Measurements from ENCODE around the gene RAPGEF4. TPM values are rescaled to one million over a fixed set of nuclear protein-coding genes. Genes with fewer than 3 reads are reported as not detected.

Gene RAPGEF4
- total and polyA plus RNA-seq, 9 of the 15 experiments (the other 6 are each of a cell fraction or from before 2014, with no cell fraction given): 0.04 to 0.33 (median 0.13) TPM; not detected in 6

DNA sequence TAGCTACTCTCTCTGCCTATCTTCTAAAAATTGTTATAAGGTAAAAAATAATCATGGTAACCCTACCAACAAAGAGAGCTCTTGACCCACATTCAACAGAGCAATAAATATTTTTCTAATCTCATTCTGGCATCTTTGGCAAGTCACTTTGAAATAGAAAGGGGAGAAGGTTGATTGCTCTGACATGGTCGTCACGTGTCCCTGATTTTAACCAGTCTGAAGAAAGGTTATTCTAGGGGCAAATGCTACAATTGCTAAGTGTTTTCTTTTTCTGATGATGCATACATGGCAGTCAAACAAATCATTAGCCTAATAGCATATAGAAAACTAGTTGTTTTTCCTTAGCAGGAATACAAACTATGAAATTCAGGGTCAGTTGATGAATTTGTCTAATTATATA is 186.7 kb downstream of the RAPGEF4 start:
- BruUV-seq (replicated peaks): no TSS peak
- Histone ChIP-seq H3K4me3 (no peak overlapping the region), H3K9me1 (ENCODE audit: control insufficient read depth, insufficient read depth, low read length) (no peaks in the 10 kb centered on the region), H3K27me3 (ENCODE audit: control insufficient read depth in 2 of 2, insufficient read depth in 2 of 2, low read length in 2 of 2) (peaks cover 8 to 13% of the 10 kb centered on the region in 2 experiments; a peak in 4 of 5 replicates), H3K79me2 (ENCODE audit: control insufficient read depth, insufficient read depth, low read length) (no peaks in the 10 kb centered on the region), H3K4me2 (ENCODE audit: insufficient read depth, low read length) (no peak overlapping the region), H3K36me3 (ENCODE audit: control insufficient read depth, insufficient read depth, low read length) (no peaks in the 10 kb centered on the region), H3K4me1 (replicated peaks in 1 of 2; ENCODE audit: control insufficient read depth in 2 of 2, insufficient read depth in 2 of 2, low read length in 2 of 2) (no peaks in the 10 kb centered on the region), H4K20me1 (replicated peaks; ENCODE audit: control insufficient read depth, insufficient read depth, low read length) (no peaks in the 10 kb centered on the region), H3K9ac (ENCODE audit: insufficient read depth in 1 of 2, low read depth in 2 of 2, low read length in 2 of 2) (no peak overlapping the region), H2AFZ (ENCODE audit: low read depth, low read length) (no peak overlapping the region), H3K27ac (ENCODE audit: extremely low read depth, low read depth, low read length) (no peak overlapping the region), H3K9me3 (replicated peaks; ENCODE audit: control insufficient read depth, insufficient read depth, low read depth, low read length) (no peaks in the 10 kb centered on the region)
- no peak for DNase-seq (ENCODE audit: extremely low read depth in 1 of 4, low spot score in 3 of 4)
- FAIRE-seq: no peak
- in situ Hi-C loops (cut with MboI): no loop called here
- POLR2A ChIA-PET: no interaction called here
- CTCF ChIA-PET (ENCODE audit: low intra/inter-chr PET ratio): no interaction called here
- ATAC-seq: no peak
- intact Hi-C loops (cut with micrococcal nuclease): no loop called here
- WGBS (ENCODE audit: insufficient coverage, low coverage, missing lambda C conversion rate): 0% methylated on average over 2 of the region's 2 CpGs
- TF ChIP-seq, protein P1, sequence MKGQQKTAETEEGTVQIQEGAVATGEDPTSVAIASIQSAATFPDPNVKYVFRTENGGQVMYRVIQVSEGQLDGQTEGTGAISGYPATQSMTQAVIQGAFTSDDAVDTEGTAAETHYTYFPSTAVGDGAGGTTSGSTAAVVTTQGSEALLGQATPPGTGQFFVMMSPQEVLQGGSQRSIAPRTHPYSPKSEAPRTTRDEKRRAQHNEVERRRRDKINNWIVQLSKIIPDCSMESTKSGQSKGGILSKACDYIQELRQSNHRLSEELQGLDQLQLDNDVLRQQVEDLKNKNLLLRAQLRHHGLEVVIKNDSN (CRISPR knock-in tag; IDR thresholded peaks at IDR 0.05): no peak
- TF ChIP-seq, protein P2, sequence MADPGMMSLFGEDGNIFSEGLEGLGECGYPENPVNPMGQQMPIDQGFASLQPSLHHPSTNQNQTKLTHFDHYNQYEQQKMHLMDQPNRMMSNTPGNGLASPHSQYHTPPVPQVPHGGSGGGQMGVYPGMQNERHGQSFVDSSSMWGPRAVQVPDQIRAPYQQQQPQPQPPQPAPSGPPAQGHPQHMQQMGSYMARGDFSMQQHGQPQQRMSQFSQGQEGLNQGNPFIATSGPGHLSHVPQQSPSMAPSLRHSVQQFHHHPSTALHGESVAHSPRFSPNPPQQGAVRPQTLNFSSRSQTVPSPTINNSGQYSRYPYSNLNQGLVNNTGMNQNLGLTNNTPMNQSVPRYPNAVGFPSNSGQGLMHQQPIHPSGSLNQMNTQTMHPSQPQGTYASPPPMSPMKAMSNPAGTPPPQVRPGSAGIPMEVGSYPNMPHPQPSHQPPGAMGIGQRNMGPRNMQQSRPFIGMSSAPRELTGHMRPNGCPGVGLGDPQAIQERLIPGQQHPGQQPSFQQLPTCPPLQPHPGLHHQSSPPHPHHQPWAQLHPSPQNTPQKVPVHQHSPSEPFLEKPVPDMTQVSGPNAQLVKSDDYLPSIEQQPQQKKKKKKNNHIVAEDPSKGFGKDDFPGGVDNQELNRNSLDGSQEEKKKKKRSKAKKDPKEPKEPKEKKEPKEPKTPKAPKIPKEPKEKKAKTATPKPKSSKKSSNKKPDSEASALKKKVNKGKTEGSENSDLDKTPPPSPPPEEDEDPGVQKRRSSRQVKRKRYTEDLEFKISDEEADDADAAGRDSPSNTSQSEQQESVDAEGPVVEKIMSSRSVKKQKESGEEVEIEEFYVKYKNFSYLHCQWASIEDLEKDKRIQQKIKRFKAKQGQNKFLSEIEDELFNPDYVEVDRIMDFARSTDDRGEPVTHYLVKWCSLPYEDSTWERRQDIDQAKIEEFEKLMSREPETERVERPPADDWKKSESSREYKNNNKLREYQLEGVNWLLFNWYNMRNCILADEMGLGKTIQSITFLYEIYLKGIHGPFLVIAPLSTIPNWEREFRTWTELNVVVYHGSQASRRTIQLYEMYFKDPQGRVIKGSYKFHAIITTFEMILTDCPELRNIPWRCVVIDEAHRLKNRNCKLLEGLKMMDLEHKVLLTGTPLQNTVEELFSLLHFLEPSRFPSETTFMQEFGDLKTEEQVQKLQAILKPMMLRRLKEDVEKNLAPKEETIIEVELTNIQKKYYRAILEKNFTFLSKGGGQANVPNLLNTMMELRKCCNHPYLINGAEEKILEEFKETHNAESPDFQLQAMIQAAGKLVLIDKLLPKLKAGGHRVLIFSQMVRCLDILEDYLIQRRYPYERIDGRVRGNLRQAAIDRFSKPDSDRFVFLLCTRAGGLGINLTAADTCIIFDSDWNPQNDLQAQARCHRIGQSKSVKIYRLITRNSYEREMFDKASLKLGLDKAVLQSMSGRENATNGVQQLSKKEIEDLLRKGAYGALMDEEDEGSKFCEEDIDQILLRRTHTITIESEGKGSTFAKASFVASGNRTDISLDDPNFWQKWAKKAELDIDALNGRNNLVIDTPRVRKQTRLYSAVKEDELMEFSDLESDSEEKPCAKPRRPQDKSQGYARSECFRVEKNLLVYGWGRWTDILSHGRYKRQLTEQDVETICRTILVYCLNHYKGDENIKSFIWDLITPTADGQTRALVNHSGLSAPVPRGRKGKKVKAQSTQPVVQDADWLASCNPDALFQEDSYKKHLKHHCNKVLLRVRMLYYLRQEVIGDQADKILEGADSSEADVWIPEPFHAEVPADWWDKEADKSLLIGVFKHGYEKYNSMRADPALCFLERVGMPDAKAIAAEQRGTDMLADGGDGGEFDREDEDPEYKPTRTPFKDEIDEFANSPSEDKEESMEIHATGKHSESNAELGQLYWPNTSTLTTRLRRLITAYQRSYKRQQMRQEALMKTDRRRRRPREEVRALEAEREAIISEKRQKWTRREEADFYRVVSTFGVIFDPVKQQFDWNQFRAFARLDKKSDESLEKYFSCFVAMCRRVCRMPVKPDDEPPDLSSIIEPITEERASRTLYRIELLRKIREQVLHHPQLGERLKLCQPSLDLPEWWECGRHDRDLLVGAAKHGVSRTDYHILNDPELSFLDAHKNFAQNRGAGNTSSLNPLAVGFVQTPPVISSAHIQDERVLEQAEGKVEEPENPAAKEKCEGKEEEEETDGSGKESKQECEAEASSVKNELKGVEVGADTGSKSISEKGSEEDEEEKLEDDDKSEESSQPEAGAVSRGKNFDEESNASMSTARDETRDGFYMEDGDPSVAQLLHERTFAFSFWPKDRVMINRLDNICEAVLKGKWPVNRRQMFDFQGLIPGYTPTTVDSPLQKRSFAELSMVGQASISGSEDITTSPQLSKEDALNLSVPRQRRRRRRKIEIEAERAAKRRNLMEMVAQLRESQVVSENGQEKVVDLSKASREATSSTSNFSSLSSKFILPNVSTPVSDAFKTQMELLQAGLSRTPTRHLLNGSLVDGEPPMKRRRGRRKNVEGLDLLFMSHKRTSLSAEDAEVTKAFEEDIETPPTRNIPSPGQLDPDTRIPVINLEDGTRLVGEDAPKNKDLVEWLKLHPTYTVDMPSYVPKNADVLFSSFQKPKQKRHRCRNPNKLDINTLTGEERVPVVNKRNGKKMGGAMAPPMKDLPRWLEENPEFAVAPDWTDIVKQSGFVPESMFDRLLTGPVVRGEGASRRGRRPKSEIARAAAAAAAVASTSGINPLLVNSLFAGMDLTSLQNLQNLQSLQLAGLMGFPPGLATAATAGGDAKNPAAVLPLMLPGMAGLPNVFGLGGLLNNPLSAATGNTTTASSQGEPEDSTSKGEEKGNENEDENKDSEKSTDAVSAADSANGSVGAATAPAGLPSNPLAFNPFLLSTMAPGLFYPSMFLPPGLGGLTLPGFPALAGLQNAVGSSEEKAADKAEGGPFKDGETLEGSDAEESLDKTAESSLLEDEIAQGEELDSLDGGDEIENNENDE (IDR thresholded peaks at IDR 0.05; ENCODE audit: low read depth, low read length): no peak
- no peak for TF ChIP-seq BRD4 (IDR thresholded peaks at IDR 0.05)
- no peak for TF ChIP-seq PURB (CRISPR knock-in tag; IDR thresholded peaks at IDR 0.05; ENCODE audit: low read depth)
- no peak for TF ChIP-seq SRSF7 (optimal IDR thresholded peaks at IDR 0.05; ENCODE audit: low read depth, low read length)
- TF ChIP-seq, protein P3, sequence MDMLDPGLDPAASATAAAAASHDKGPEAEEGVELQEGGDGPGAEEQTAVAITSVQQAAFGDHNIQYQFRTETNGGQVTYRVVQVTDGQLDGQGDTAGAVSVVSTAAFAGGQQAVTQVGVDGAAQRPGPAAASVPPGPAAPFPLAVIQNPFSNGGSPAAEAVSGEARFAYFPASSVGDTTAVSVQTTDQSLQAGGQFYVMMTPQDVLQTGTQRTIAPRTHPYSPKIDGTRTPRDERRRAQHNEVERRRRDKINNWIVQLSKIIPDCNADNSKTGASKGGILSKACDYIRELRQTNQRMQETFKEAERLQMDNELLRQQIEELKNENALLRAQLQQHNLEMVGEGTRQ (CRISPR knock-in tag; IDR thresholded peaks at IDR 0.05): peak; percentile 25; the same call in 1 of the 2 replicates

All from K562 (cell line).